ENCODE data around the gene CTR9. TPM values are rescaled to one million over a fixed set of nuclear protein-coding genes. Genes with fewer than 3 reads are reported as not detected.

CTR9 gene
- total and polyA plus RNA-seq, 9 of the 15 experiments (the other 6 are each of a cell fraction or from before 2014, with no cell fraction given) = 25.4 to 79.3 (median 47.3) TPM

DNA sequence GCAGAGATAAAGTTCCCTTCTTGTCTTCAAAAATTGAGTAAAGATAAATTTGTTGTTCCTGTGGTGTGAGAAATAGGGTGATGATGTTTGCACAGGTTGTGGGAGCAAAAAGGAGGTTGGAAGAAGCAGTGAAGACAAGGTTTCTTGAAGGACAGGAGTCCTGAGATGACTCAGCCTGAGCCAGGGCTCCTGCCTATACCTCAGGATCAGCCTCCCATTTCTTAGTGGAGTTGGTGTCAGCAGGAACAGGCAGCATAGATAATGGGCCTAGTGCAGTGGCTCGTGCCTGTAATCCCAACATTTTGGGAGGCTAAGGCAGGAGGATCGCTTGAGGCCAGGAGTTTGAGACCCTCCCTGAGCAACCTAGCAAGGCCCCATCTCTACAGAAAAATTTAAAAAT, 29.0 kb downstream of the CTR9 start:
- Histone ChIP-seq H3K4me2 (ENCODE audit: insufficient read depth, low read length) (no peak overlapping the region), H3K9me1 (ENCODE audit: control insufficient read depth, insufficient read depth, low read length) (no peaks in the 10 kb centered on the region), H3K36me3 (ENCODE audit: control insufficient read depth, insufficient read depth, low read length) (peaks cover 46% of the 10 kb centered on the region), H2AFZ (ENCODE audit: low read depth, low read length) (no peak overlapping the region), H3K79me2 (ENCODE audit: control insufficient read depth, insufficient read depth, low read length) (no peaks in the 10 kb centered on the region), H3K27ac (ENCODE audit: extremely low read depth, low read depth, low read length) (no peak overlapping the region), H3K9ac (ENCODE audit: insufficient read depth in 1 of 2, low read depth in 2 of 2, low read length in 2 of 2) (no peak overlapping the region), H3K27me3 (ENCODE audit: control insufficient read depth in 2 of 2, insufficient read depth in 2 of 2, low read length in 2 of 2) (no peaks in the 10 kb centered on the region), H4K20me1 (replicated peaks; ENCODE audit: control insufficient read depth, insufficient read depth, low read length) (no peaks in the 10 kb centered on the region), H3K9me3 (replicated peaks; ENCODE audit: control insufficient read depth, insufficient read depth, low read depth, low read length) (no peaks in the 10 kb centered on the region), H3K4me3 (no peak overlapping the region), H3K4me1 (replicated peaks in 1 of 2; ENCODE audit: control insufficient read depth in 2 of 2, insufficient read depth in 2 of 2, low read length in 2 of 2) (no peaks in the 10 kb centered on the region)
- FAIRE-seq (no peak), ATAC-seq (peak; percentile 48; the same call in 2 of the 3 replicates), DNase-seq (ENCODE audit: extremely low read depth in 1 of 4, low spot score in 3 of 4) (no peak)
- CTCF ChIA-PET (ENCODE audit: low intra/inter-chr PET ratio) = no interaction called here
- TF ChIP-seq POU5F1 (IDR thresholded peaks at IDR 0.05; ENCODE audit: borderline replicate concordance, low read depth, low read length, partially characterized antibody) (no peak), SRF (CRISPR knock-in tag; IDR thresholded peaks at IDR 0.05) (no peak), NFRKB (IDR thresholded peaks at IDR 0.05; ENCODE audit: low read depth) (no peak), GTF2F1 (IDR thresholded peaks at IDR 0.05; ENCODE audit: low read depth, low read length) (no peak), MTA1 (IDR thresholded peaks at IDR 0.05; ENCODE audit: borderline replicate concordance) (no peak), ARID2 (IDR thresholded peaks at IDR 0.05) (no peak), SRSF1 (IDR thresholded peaks at IDR 0.05; ENCODE audit: low read depth, low read length) (no peak), GATAD2A (IDR thresholded peaks at IDR 0.05) (no peak), PHF8 (IDR thresholded peaks at IDR 0.05; ENCODE audit: borderline replicate concordance, low read length) (no peak), PTTG1 (tag; IDR thresholded peaks at IDR 0.05; ENCODE audit: low read depth) (no peak), TCFL5 (CRISPR knock-in tag; conservative IDR thresholded peaks at IDR 0.05) (no peak), ZNF354B (CRISPR knock-in tag; IDR thresholded peaks at IDR 0.05) (no peak)
- BruUV-seq (replicated peaks) = no TSS peak
- POLR2A ChIA-PET = interaction anchor here (0.6 to 2.2 kb wide), 6 partner anchors 9 to 29 kb away, joined by 3 to 8 read pairs (median 6); partner anchors contain the start of gene CTR9
- in situ Hi-C loops (cut with MboI) (loop anchor here (10.0 to 25.0 kb wide), 2 partner anchors 482 to 1005 kb away; no protein-coding TSS in a partner anchor), intact Hi-C loops (cut with micrococcal nuclease) (no loop called here)
- WGBS (ENCODE audit: insufficient coverage, low coverage, missing lambda C conversion rate) = 53% methylated on average over 2 of the region's 2 CpGs
